ENCODE measurements around the gene CCDC141. TPM values are rescaled to one million over a fixed set of nuclear protein-coding genes. Genes with fewer than 3 reads are reported as not detected.

The CCDC141 gene
- total and polyA plus RNA-seq, 4 donors = 2.1 to 48.1 (median 14.6) TPM

DNA sequence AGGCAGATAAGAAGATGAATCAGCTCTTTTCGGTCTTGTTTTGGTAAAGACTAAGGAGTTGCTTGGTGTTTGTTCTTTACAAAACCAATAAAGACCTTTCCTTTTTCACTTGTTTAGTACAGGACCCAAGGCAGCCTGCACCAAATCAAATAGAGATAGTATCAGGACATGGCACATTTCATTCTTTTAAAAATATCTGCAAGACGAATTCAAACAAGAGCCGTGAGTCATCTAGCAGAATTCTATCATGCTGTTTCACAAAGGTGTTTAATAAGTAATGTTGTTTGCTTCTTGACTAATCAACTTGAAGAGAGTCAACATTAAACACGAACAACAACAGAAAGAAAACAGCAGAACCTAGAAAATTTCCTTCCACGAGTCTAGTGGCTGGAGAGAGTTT, 139.9 kb downstream of the CCDC141 start:
- H3K4me1 ChIP-seq (ENCODE audit: control insufficient read depth in 5 of 5, insufficient read depth in 5 of 5, low read length in 5 of 5) = peaks cover 0 to 8% (median 0%) of the 10 kb centered on the region in 5 donors
- no peaks in the 10 kb centered on the region for H3K36me3 ChIP-seq (ENCODE audit: control insufficient read depth in 4 of 4, insufficient read depth in 4 of 4, low read length in 4 of 4)
- no peak for ATAC-seq (ENCODE audit: insufficient read depth, low FRiP score)
- H3K9ac ChIP-seq (ENCODE audit: insufficient read depth in 1 of 2, low read length in 2 of 2) = no peak overlapping the region
- no peak overlapping the region for H3K4me3 ChIP-seq
- no peaks in the 10 kb centered on the region for H3K27me3 ChIP-seq (ENCODE audit: control insufficient read depth in 3 of 3, insufficient read depth in 3 of 3, low read length in 2 of 3)
- peak overlapping the region in 1 of 2 donors; percentile 60 for H3K27ac ChIP-seq (ENCODE audit: low read depth in 1 of 2, low read length in 1 of 2)
- TF ChIP-seq, protein P1, sequence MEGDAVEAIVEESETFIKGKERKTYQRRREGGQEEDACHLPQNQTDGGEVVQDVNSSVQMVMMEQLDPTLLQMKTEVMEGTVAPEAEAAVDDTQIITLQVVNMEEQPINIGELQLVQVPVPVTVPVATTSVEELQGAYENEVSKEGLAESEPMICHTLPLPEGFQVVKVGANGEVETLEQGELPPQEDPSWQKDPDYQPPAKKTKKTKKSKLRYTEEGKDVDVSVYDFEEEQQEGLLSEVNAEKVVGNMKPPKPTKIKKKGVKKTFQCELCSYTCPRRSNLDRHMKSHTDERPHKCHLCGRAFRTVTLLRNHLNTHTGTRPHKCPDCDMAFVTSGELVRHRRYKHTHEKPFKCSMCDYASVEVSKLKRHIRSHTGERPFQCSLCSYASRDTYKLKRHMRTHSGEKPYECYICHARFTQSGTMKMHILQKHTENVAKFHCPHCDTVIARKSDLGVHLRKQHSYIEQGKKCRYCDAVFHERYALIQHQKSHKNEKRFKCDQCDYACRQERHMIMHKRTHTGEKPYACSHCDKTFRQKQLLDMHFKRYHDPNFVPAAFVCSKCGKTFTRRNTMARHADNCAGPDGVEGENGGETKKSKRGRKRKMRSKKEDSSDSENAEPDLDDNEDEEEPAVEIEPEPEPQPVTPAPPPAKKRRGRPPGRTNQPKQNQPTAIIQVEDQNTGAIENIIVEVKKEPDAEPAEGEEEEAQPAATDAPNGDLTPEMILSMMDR (IDR thresholded peaks at IDR 0.05; ENCODE audit: control extremely low read depth, extremely low read depth) = no peak
- no peak for DNase-seq
- peaks cover 0 to 2% (median 0%) of the 10 kb centered on the region in 4 donors for H3K9me3 ChIP-seq (ENCODE audit: control insufficient read depth in 4 of 4, insufficient read depth in 3 of 4, low read length in 3 of 4)
- 69 to 91% methylated on average over 5 of the region's 5 CpGs for WGBS, 2 donors

DNA sequence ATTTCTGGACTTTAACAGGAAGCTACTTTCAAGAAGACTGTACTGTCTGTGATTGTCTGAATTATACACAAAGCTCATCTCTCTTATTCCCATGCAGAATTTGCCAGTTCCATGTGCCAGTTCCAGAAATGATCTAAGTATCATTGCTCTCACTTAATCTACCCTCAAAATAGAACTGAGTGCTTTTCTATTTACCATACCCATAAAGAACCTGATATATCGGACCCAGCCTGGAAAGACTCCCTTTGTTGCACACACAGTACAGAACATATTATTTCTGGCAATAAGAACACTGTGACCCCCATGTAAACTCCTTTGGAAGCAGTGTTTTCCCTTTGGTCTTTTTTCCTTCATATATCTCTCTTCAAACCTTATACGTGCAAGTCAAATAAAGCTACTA, 140.4 kb downstream of the CCDC141 start:
- Histone ChIP-seq H3K4me3 (no peak overlapping the region), H3K36me3 (ENCODE audit: control insufficient read depth in 4 of 4, insufficient read depth in 4 of 4, low read length in 4 of 4) (no peaks in the 10 kb centered on the region), H3K4me1 (ENCODE audit: control insufficient read depth in 5 of 5, insufficient read depth in 5 of 5, low read length in 5 of 5) (peaks cover 0 to 8% (median 0%) of the 10 kb centered on the region in 5 donors), H3K9ac (ENCODE audit: insufficient read depth in 1 of 2, low read length in 2 of 2) (no peak overlapping the region), H3K27me3 (ENCODE audit: control insufficient read depth in 3 of 3, insufficient read depth in 3 of 3, low read length in 2 of 3) (no peaks in the 10 kb centered on the region), H3K9me3 (ENCODE audit: control insufficient read depth in 4 of 4, insufficient read depth in 3 of 4, low read length in 3 of 4) (peaks cover 0 to 2% (median 0%) of the 10 kb centered on the region in 4 donors), H3K27ac (ENCODE audit: low read depth in 1 of 2, low read length in 1 of 2) (peak overlapping the region in 1 of 2 donors; percentile 60)
- DNase-seq (no peak), ATAC-seq (ENCODE audit: insufficient read depth, low FRiP score) (no peak)
- 77 to 88% methylated on average over 2 of the region's 2 CpGs for WGBS, 2 donors
- TF ChIP-seq, protein P1 (IDR thresholded peaks at IDR 0.05; ENCODE audit: control extremely low read depth, extremely low read depth) = no peak

DNA sequence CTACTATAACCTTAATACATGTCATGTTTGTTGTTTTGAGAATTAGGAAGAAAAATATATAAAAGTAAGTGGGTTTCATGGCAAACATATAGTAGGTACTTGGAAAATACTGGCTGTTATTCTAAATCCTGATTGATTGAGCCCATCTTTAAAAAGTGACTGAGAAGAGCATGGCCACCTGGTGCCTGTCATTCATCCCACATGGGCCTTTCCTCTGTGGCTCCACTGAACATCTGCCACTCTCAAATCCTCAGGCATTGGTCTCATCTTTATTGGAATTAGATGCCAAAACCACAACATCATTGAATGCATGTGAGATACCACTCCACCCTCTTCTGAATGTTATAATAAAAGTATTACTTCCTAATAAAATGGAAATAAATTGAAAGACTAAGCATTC, 141.1 kb downstream of the CCDC141 start:
- ATAC-seq (ENCODE audit: insufficient read depth, low FRiP score) (no peak), DNase-seq (no peak)
- no peak overlapping the region for H3K27ac ChIP-seq (ENCODE audit: low read depth in 1 of 2, low read length in 1 of 2)
- peaks cover 0 to 2% (median 0%) of the 10 kb centered on the region in 4 donors for H3K9me3 ChIP-seq (ENCODE audit: control insufficient read depth in 4 of 4, insufficient read depth in 3 of 4, low read length in 3 of 4)
- no peak overlapping the region for H3K9ac ChIP-seq (ENCODE audit: insufficient read depth in 1 of 2, low read length in 2 of 2)
- peaks cover 0 to 8% (median 0%) of the 10 kb centered on the region in 5 donors for H3K4me1 ChIP-seq (ENCODE audit: control insufficient read depth in 5 of 5, insufficient read depth in 5 of 5, low read length in 5 of 5)
- H3K4me3 ChIP-seq = no peak overlapping the region
- no peaks in the 10 kb centered on the region for H3K27me3 ChIP-seq (ENCODE audit: control insufficient read depth in 3 of 3, insufficient read depth in 3 of 3, low read length in 2 of 3)
- TF ChIP-seq, protein P1 (IDR thresholded peaks at IDR 0.05; ENCODE audit: control extremely low read depth, extremely low read depth) = no peak
- no peaks in the 10 kb centered on the region for H3K36me3 ChIP-seq (ENCODE audit: control insufficient read depth in 4 of 4, insufficient read depth in 4 of 4, low read length in 4 of 4)

DNA sequence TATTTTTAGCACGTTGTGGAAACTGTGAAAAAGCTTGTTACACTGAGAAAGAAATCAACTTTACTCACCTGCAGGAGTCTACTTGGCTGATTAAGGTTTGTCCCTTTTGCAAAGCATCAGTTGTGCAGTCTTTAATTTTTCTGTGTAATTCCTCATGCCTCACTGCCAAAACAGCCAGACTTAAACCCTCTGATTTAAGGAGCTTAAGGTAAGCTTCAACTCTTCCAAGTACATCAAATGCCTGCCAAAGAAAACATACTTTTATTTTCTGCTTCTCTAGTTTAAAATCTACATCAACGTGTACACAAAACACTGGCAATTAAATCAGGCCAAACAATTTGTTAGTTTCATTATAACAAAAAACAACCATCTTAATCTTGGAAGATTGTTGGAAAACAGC, 144.7 kb downstream of the CCDC141 start:
- 76 to 88% methylated on average over 2 of the region's 2 CpGs for WGBS, 2 donors

More for the DNA sequence above, 144.7 kb downstream of the CCDC141 start:
- Histone ChIP-seq H3K4me1 (ENCODE audit: control insufficient read depth in 5 of 5, insufficient read depth in 5 of 5, low read length in 5 of 5) (peaks cover 0 to 4% (median 0%) of the 10 kb centered on the region in 5 donors), H3K9me3 (ENCODE audit: control insufficient read depth in 4 of 4, insufficient read depth in 3 of 4, low read length in 3 of 4) (peaks cover 0 to 2% (median 0%) of the 10 kb centered on the region in 4 donors), H3K27me3 (ENCODE audit: control insufficient read depth in 3 of 3, insufficient read depth in 3 of 3, low read length in 2 of 3) (no peaks in the 10 kb centered on the region), H3K4me3 (no peak overlapping the region), H3K27ac (ENCODE audit: low read depth in 1 of 2, low read length in 1 of 2) (no peak overlapping the region), H3K36me3 (ENCODE audit: control insufficient read depth in 4 of 4, insufficient read depth in 4 of 4, low read length in 4 of 4) (no peaks in the 10 kb centered on the region), H3K9ac (ENCODE audit: insufficient read depth in 1 of 2, low read length in 2 of 2) (peak overlapping the region in 1 of 2 donors; percentile 25)
- no peak for ATAC-seq (ENCODE audit: insufficient read depth, low FRiP score)
- no peak for DNase-seq
- TF ChIP-seq, protein P1 (IDR thresholded peaks at IDR 0.05; ENCODE audit: control extremely low read depth, extremely low read depth) = no peak

Measured in lung (tissue), 12 donors.